GM19043 (cell line): Measurements from ENCODE around the gene C2orf49.

Experiments
- ATAC-seq: cut with Tn5 transposase; IDR thresholded peaks from one replicate; pipeline ENCODE4 v1.9.1; 2021; ENCODE audit warnings: low read depth; ENCODE audit not compliant: unreplicated experiment

Gene C2orf49

DNA sequence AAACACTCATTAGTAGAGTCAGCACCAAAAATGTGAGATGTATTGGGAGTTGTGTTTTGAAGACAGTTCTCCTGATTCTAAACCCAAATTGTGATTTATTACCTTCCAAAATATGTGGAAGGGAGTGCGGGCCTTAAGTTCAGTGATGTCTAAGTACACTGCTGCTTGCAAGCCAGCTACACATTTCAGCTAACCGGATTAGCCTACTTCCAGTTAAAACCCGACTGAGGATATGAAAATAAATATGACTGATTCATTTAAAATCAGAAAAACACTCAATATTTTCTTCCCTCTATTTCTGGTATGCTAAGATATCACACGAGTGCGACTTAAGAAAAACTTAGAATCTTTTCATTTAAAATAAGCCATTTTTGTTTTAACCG is 60.6 kb downstream of the C2orf49 start:
- no peak for ATAC-seq

DNA sequence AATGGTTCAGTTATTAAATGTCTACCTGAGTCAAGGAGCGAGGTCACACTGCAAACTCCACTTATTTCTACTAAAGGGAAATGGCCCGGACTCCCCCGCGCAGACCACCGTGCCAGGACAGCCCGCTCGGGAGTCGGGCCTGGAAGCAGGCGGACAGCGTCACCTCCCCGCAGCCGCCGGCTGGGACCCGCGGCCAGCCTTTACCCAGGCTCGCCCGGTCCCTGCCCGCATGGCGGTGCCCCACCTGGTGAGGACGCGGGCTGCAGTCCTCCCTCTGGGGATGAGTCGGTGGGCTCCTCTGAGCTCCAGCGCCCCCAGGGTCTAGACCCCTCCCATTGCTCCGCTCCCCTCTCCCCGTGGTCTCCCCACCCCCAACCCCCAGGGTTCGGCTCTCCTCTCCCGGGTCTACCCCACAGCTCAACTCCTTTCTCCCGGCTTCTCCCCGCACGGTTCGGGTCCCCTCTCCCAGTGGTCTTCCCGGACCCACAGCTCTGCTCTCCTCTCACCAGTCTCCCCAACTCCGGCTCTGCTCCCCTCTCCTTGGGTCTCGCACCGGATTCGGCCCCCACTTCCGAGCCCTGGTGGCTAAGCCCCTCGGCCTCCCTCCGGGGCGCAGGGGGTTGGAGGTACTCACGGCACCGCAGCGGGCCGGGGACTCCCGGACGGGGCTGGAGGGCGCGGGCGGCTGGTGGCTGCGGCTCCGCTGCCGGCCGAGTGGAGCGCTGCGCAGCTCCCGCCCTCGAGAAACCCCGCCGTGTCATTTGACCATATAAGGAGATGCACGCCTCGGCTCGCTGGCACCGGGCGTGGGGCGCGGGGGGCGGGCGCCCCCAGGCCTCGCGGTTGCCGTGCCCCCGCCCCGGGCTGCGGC is 61.2 kb downstream of the C2orf49 start, which contains the start of gene FHL2:
Gene FHL2 (minus strand): TSS at position 716 of the 871 bp plus-strand sequence. CDS start 12,535 bp downstream, outside the sequence.
- ATAC-seq = peak; percentile 99
